Lower lobe of right lung (tissue), 2 donors: ENCODE results near the gene TMEM119. TPM values are rescaled to one million over a fixed set of nuclear protein-coding genes. Genes with fewer than 3 reads are reported as not detected.
"Not testable (repeated sequence)": the region's sequence is repeated elsewhere in the genome, so short reads cannot be mapped to it uniquely, and the experiment has no call there.

Experiments used
- ATAC-seq, 2 donors: fragments of 200-7000 bp; cut with Tn5 transposase; one replicate each; pipeline ENCODE4 v1.9.1; 2020 to 2022; ENCODE audit warnings: mild to moderate bottlenecking in 2 of 2, moderate library complexity in 2 of 2
- DNase-seq: peaks from one replicate; pipeline ENCODE4 v3.0.0-alpha.2; 2020
- H3K27ac ChIP-seq: fragments of 200-600 bp; one replicate; pipeline ENCODE4 v1.8.0; 2022
- H3K27me3 ChIP-seq: fragments of 200-600 bp; one replicate; pipeline ENCODE4 v1.8.0; 2022; ENCODE audit warnings: low read depth
- H3K36me3 ChIP-seq: fragments of 200-600 bp; one replicate; pipeline ENCODE4 v1.8.0; 2022; ENCODE audit warnings: mild to moderate bottlenecking
- H3K4me1 ChIP-seq: fragments of 200-600 bp; one replicate; pipeline ENCODE4 v1.8.0; 2022
- H3K4me3 ChIP-seq: fragments of 200-600 bp; one replicate; pipeline ENCODE4 v1.8.0; 2022; ENCODE audit warnings: mild to moderate bottlenecking
- H3K9me3 ChIP-seq: fragments of 200-600 bp; one replicate; pipeline ENCODE4 v1.8.0; 2022
- CTCF ChIP-seq: fragments of 200-600 bp; IDR thresholded peaks from one replicate; pipeline ENCODE4 v1.8.0; 2022; ENCODE audit warnings: antibody characterized with exemption, mild to moderate bottlenecking
- intact Hi-C: fragments of 100-400 bp; cut with DNase I; formaldehyde crosslinking; loops from one replicate; pipeline ENCODE4 v1.11.0; 2022
- total RNA-seq: library from RNA; stranded (reverse); fragmentation: NEBNext Ultra II Directional; extraction: Animal tissue kit (Norgen Biotek cat#: 25700); gene quantifications from one replicate; pipeline ENCODE4 v1.2.1, GENCODE V29; 2021
- donor health status: DM: no; HTN: yes; CAD: no; lungs with severe emphysema.

TMEM119 gene
- total RNA-seq, 1 donor from 2014 or later = 13.4 TPM

- Histone ChIP-seq H3K27me3 (no peaks in the 10 kb centered on the region), H3K9me3 (no peaks in the 10 kb centered on the region), H3K27ac (no peak overlapping the region), H3K36me3 (peaks cover 14% of the 10 kb centered on the region), H3K4me3 (no peak overlapping the region), H3K4me1 (peaks cover 62% of the 10 kb centered on the region)
- TF ChIP-seq CTCF = no peak
- intact Hi-C loops = no loop called here
- DNase-seq (no peak), ATAC-seq (no peak)
Observed at GRCh38 chr12:108619369-108620160, 21.7 kb upstream of the TMEM119 start.

GRCh38 chr12:108618953-108619274 is 21.0 kb upstream of the TMEM119 start:
- H3K27ac ChIP-seq, intact Hi-C loops, H3K9me3 ChIP-seq, H3K4me3 ChIP-seq, DNase-seq, H3K27me3 ChIP-seq: not testable (repeated sequence)
- ATAC-seq = peak in 1 of 2 donors; percentile 49
- peaks cover 14% of the 10 kb centered on the region for H3K36me3 ChIP-seq
- peaks cover 62% of the 10 kb centered on the region for H3K4me1 ChIP-seq

- Histone ChIP-seq H3K27me3 (no peaks in the 10 kb centered on the region), H3K4me3 (no peak overlapping the region), H3K4me1 (peaks cover 68% of the 10 kb centered on the region), H3K36me3 (peaks cover 13% of the 10 kb centered on the region), H3K27ac (no peak overlapping the region), H3K9me3 (no peaks in the 10 kb centered on the region)
- TF ChIP-seq CTCF = peak; percentile 100
- peak; percentile 88 for DNase-seq
- ATAC-seq = peak; percentile 86 to 89
- intact Hi-C loops = no loop called here
Observed at GRCh38 chr12:108618079-108618952, 20.4 kb upstream of the TMEM119 start.

- H3K9me3 ChIP-seq = no peaks in the 10 kb centered on the region
- H3K4me3 ChIP-seq = no peak overlapping the region
- H3K27me3 ChIP-seq = no peaks in the 10 kb centered on the region
- intact Hi-C loops = no loop called here
- peaks cover 68% of the 10 kb centered on the region for H3K4me1 ChIP-seq
- peak; percentile 14 to 32 for ATAC-seq
- peak; percentile 64 for DNase-seq
- H3K27ac ChIP-seq = peak overlapping the region; percentile 42
- H3K36me3 ChIP-seq = peaks cover 3% of the 10 kb centered on the region
- TF ChIP-seq CTCF = no peak
Observed at GRCh38 chr12:108616941-108617858, 19.3 kb upstream of the TMEM119 start.

- intact Hi-C loops = no loop called here
- Histone ChIP-seq H3K4me1 (peaks cover 64% of the 10 kb centered on the region), H3K27ac (peak overlapping the region; percentile 42)
Observed at GRCh38 chr12:108616359-108616758, 18.5 kb upstream of the TMEM119 start.

More at GRCh38 chr12:108616359-108616758, 18.5 kb upstream of the TMEM119 start:
- no peak for DNase-seq
- no peak for TF ChIP-seq CTCF
- Histone ChIP-seq H3K27me3 (no peaks in the 10 kb centered on the region), H3K36me3 (no peaks in the 10 kb centered on the region), H3K4me3 (no peak overlapping the region), H3K9me3 (no peaks in the 10 kb centered on the region)
- ATAC-seq = no peak
